Measurements from ENCODE around the gene PREX1. TPM values are rescaled to one million over a fixed set of nuclear protein-coding genes. Genes with fewer than 3 reads are reported as not detected.
A peak's percentile ranks its signal among the peaks of the same experiment; 100 is the strongest.

The PREX1 gene
- total RNA-seq, 1 donor from 2014 or later: 36.1 TPM

- no peak for DNase-seq (ENCODE audit: low read depth in 2 of 2)
Observed at GRCh38 chr20:48704761-48705160, 123.0 kb downstream of the PREX1 start.

- DNase-seq (ENCODE audit: low read depth in 2 of 2): no peak
Observed at GRCh38 chr20:48703511-48704219, 124.1 kb downstream of the PREX1 start.

GRCh38 chr20:48703107-48703506 is 124.7 kb downstream of the PREX1 start:
- no peak for DNase-seq (ENCODE audit: low read depth in 2 of 2)

GRCh38 chr20:48702455-48702913 is 125.3 kb downstream of the PREX1 start:
- DNase-seq (ENCODE audit: low read depth in 2 of 2): no peak

- no peak for DNase-seq (ENCODE audit: low read depth in 2 of 2)
Observed at GRCh38 chr20:48701702-48702101, 126.1 kb downstream of the PREX1 start.

- peak in 1 of 2 donors; percentile 19 for DNase-seq (ENCODE audit: low read depth in 2 of 2)
Observed at GRCh38 chr20:48698507-48699267, 129.1 kb downstream of the PREX1 start.

DNA sequence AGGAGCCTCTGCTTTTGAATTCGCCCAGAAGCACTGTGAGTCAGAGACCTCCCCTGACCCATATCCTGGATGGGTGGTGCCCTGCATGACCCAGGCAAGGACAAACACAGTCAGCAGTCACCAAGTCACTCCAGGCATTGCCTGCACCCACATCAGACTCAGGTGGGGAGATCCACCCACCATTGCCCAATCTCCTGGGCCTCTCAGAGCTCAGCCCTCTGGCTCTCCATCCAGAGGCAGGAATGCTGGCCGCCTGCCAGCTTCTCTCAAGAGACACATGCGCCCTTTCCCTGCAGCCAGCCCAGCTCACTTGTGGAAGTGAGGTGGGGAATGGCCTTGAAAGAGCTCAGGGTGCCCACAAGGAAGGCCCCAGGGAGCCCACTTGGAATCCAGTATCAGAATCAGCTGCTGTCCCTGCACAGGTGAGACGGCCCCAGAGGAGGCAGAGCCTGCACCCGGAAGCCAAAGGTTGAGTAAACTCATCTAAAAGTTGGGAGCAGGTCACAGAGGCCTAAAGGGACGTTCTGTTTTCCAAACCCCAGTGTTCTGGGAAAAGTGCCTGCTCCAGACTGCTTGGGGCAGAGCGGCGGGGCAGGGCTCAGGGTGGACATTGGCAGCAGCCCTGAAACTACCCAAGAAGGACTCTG is 129.8 kb downstream of the PREX1 start:
- DNase-seq (ENCODE audit: low read depth in 2 of 2): peak in 1 of 2 donors; percentile 45

DNA sequence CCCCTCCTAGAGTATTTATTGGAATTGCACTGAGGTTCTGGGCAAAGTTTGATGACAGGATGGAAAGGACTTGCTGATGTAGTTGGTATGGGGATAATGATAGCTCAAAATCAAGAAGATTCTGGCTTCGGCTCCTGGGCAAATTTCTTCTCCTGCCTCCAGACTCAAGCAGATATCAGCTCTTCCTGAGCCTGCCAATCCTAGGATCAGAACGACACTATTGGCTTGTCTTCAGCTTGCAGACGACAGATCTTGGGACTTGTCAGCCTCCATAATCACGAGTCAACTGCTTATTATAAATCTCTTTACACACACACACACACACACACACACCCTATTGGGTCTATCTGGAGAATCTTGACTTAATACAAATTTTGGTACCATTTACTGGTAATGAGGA is 131.1 kb downstream of the PREX1 start:
- no peak for DNase-seq (ENCODE audit: low read depth in 2 of 2)

- no peak for DNase-seq (ENCODE audit: low read depth in 2 of 2)
Observed at GRCh38 chr20:48695738-48696137, 132.1 kb downstream of the PREX1 start.

GRCh38 chr20:48695255-48695654 is 132.5 kb downstream of the PREX1 start:
- no peak for DNase-seq (ENCODE audit: low read depth in 2 of 2)

DNA sequence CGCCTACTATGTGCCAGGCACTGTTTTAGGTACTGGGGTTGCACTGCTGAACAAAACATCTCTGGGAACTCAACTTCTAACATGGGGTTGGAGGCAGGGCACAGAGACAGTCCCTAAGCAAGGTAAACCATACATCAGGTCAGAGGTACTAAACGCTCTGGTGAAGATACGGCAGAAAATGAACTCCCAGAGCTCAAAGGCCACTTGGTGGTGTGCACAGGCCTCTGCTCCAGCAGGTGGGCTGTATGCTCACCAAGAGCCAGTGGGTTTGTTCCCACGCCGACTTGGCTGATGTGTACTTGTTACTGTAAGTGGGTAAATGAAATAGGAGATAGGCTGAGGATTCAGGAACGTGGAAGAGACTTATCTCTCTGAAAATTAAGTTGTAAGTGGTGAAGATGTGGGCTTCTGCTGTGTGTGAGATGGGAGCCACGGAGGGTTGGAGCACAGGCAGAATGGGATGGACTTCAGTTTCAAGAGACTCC is 133.4 kb downstream of the PREX1 start:
- no peak for DNase-seq (ENCODE audit: low read depth in 2 of 2)

GRCh38 chr20:48691523-48691922 is 136.3 kb downstream of the PREX1 start:
- DNase-seq (ENCODE audit: low read depth in 2 of 2): no peak

- no peak for DNase-seq (ENCODE audit: low read depth in 2 of 2)
Observed at GRCh38 chr20:48690888-48691287, 136.9 kb downstream of the PREX1 start.

DNA sequence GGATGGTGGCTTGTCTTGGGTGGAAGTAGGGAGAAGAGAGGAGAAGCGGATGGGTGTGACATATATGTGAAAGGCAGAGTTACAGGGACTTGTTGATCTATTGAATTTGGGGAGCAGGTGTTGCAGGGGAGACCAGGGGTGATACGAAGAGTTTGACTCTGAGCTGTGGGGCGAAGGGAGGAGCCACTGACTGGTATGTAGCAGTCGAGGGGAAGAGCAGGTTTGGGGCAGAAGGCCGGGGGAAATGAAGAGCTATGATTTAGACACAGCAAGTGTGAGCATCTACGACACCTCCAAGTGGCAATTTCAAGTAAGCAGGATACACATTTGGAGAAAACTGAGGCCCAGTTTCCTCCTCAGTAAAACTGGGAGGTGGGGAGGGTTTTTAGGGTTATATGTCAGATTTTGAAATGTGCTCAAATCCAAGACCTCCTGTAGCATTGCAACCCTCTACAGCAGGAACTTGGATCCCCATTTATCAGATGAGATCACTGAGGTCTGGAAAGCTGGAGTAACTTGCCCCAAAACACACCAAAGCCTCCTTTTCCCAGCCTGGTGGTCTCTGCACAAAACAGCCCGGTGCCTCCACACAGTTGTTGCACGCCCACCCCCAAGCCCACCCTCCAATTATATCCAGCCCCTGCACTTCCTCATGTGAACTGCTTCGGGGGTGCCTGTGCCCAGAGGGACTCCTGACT is 137.8 kb downstream of the PREX1 start:
- no peak for DNase-seq (ENCODE audit: low read depth in 2 of 2)

DNA sequence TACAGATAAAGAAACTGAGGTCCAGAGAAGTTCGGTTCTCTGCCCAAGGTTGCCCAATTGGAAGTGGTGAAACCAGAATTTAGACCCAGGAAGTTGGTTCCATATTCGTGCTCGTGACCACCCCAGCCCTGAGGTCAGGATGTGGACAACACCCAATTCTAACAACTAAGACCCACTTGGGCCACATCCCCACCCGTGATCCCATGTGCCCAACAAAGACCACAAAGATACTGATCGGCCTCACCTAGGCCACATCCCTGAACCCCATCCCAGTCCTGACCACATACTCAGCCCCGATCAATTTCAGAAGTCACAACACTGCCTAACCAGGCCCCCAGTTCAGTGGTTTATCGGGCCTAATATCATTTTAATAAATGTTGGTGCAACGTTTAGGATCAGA is 138.4 kb downstream of the PREX1 start:
- no peak for DNase-seq (ENCODE audit: low read depth in 2 of 2)

GRCh38 chr20:48688579-48688978 is 139.2 kb downstream of the PREX1 start:
- no peak for DNase-seq (ENCODE audit: low read depth in 2 of 2)

- no peak for DNase-seq (ENCODE audit: low read depth in 2 of 2)
Observed at GRCh38 chr20:48687117-48687800, 140.5 kb downstream of the PREX1 start.

- peak in 1 of 2 donors; percentile 55 for DNase-seq (ENCODE audit: low read depth in 2 of 2)
Observed at GRCh38 chr20:48686238-48687116, 141.3 kb downstream of the PREX1 start.

GRCh38 chr20:48685300-48685699 is 142.5 kb downstream of the PREX1 start:
- DNase-seq (ENCODE audit: low read depth in 2 of 2): no peak

- peak in 1 of 2 donors; percentile 41 for DNase-seq (ENCODE audit: low read depth in 2 of 2)
Observed at GRCh38 chr20:48684501-48685041, 143.2 kb downstream of the PREX1 start.
